Hematopoietic multipotent progenitor cell treated with erythropoietin and hydrocortisone succinate and interleukin-3 and kit ligand, for 15 days (in vitro differentiated cells): ENCODE data around the gene KDM4C.
A peak's percentile ranks its signal among the peaks of the same experiment; 100 is the strongest.

Source experiments
- DNase-seq: peaks from one replicate; pipeline ENCODE4 v3.0.0-alpha.2; 2015; ENCODE audit warnings: low spot score

KDM4C gene

GRCh38 chr9:7097785-7098752, 340.3 kb downstream of the KDM4C start:
- DNase-seq: peak; percentile 25

GRCh38 chr9:7103367-7103766, 345.6 kb downstream of the KDM4C start:
- no peak for DNase-seq

- DNase-seq: no peak
These were observed 346.0 kb downstream of the KDM4C start for GRCh38 chr9:7103771-7104170.

- no peak for DNase-seq
These were observed 346.9 kb downstream of the KDM4C start for GRCh38 chr9:7104625-7105024.

GRCh38 chr9:7105095-7105494, 347.3 kb downstream of the KDM4C start:
- no peak for DNase-seq

GRCh38 chr9:7108936-7109335, 351.2 kb downstream of the KDM4C start:
- DNase-seq: no peak

- DNase-seq: no peak
These were observed 353.6 kb downstream of the KDM4C start for GRCh38 chr9:7111413-7111812.

- DNase-seq: no peak
These were observed 357.8 kb downstream of the KDM4C start for GRCh38 chr9:7115606-7116005.

- DNase-seq: no peak
These were observed 360.1 kb downstream of the KDM4C start for GRCh38 chr9:7117676-7118561.

- no peak for DNase-seq
These were observed 360.9 kb downstream of the KDM4C start for GRCh38 chr9:7118633-7119032.

GRCh38 chr9:7119612-7120011, 361.8 kb downstream of the KDM4C start:
- DNase-seq: no peak

GRCh38 chr9:7121055-7121454, 363.3 kb downstream of the KDM4C start:
- no peak for DNase-seq

- DNase-seq: no peak
These were observed 363.9 kb downstream of the KDM4C start for GRCh38 chr9:7121664-7122063.

GRCh38 chr9:7123743-7124142, 366.0 kb downstream of the KDM4C start:
- no peak for DNase-seq

- DNase-seq: no peak
These were observed 367.5 kb downstream of the KDM4C start for GRCh38 chr9:7125231-7125630.

- DNase-seq: no peak
These were observed 371.6 kb downstream of the KDM4C start for GRCh38 chr9:7129391-7129790.

GRCh38 chr9:7130266-7130820, 372.6 kb downstream of the KDM4C start:
- no peak for DNase-seq

GRCh38 chr9:7132605-7133004, 374.8 kb downstream of the KDM4C start:
- DNase-seq: no peak

GRCh38 chr9:7135735-7136134, 378.0 kb downstream of the KDM4C start:
- DNase-seq: no peak

- no peak for DNase-seq
These were observed 379.3 kb downstream of the KDM4C start for GRCh38 chr9:7137040-7137439.

GRCh38 chr9:7137571-7137970, 379.8 kb downstream of the KDM4C start:
- DNase-seq: no peak

- no peak for DNase-seq
These were observed 382.1 kb downstream of the KDM4C start for GRCh38 chr9:7139886-7140285.

GRCh38 chr9:7140401-7140800, 382.6 kb downstream of the KDM4C start:
- DNase-seq: no peak
